ENCODE results near the gene C2orf92.
"Not testable (repeated sequence)": the region's sequence is repeated elsewhere in the genome, so short reads cannot be mapped to it uniquely, and the experiment has no call there.

GRCh38 chr2:97622976-97623375 is 46.5 kb upstream of the C2orf92 start:
- TF ChIP-seq CTCF, POLR2A, POLR2AphosphoS5 (IDR thresholded peaks at IDR 0.05): not testable (repeated sequence)

Data from breast epithelium (tissue), 3 donors.